ENCODE data around the gene FAM171A1. TPM values are rescaled to one million over a fixed set of nuclear protein-coding genes. Genes with fewer than 3 reads are reported as not detected.

Gene FAM171A1
- total and polyA plus RNA-seq, 2 of the 13 experiments (the other 11 are each of a cell fraction or from before 2014, with no cell fraction given): 21.5 to 34.7 TPM

- TF ChIP-seq ZNF609 (CRISPR knock-in tag; IDR thresholded peaks at IDR 0.05; ENCODE audit: borderline replicate concordance) (peak; percentile 71; the same call in 1 of the 2 replicates), ZNF329 (CRISPR knock-in tag; IDR thresholded peaks at IDR 0.05; ENCODE audit: low read depth) (no peak), FOXJ3 (CRISPR knock-in tag; IDR thresholded peaks at IDR 0.05; ENCODE audit: borderline replicate concordance) (peak; percentile 93; the same call in 1 of the 2 replicates), ZBTB21 (CRISPR knock-in tag; IDR thresholded peaks at IDR 0.05) (peak; percentile 93), ZNF737 (CRISPR knock-in tag; IDR thresholded peaks at IDR 0.05; ENCODE audit: borderline replicate concordance) (no peak), GABPB1 (CRISPR knock-in tag; IDR thresholded peaks at IDR 0.05) (no peak; the same call in 1 of the 2 replicates), TAF15 (IDR thresholded peaks at IDR 0.05; ENCODE audit: low read depth, low read length, poor library complexity, severe bottlenecking) (no peak), ZNF264 (CRISPR knock-in tag; IDR thresholded peaks at IDR 0.05) (peak; percentile 78; the same call in 1 of the 2 replicates), SMYD3 (CRISPR knock-in tag; IDR thresholded peaks at IDR 0.05) (0 out of 2 replicates have a peak, but pooled peaks have one; percentile 41), ZNF546 (CRISPR knock-in tag; conservative IDR thresholded peaks at IDR 0.05) (no peak), HDAC1 (CRISPR knock-in tag; IDR thresholded peaks at IDR 0.05) (peak; percentile 73), SOX13 (IDR thresholded peaks at IDR 0.05) (peak; percentile 97), SOX13 (CRISPR knock-in tag; conservative IDR thresholded peaks at IDR 0.05 in 1 of 2, IDR thresholded peaks at IDR 0.05 in 1 of 2) (peak in 1 of 2 experiments; percentile 100; a peak in 2 of 4 replicates), ZNF792 (CRISPR knock-in tag; IDR thresholded peaks at IDR 0.05) (peak; percentile 72; the same call in 1 of the 2 replicates), ELF4 (CRISPR knock-in tag; IDR thresholded peaks at IDR 0.05; ENCODE audit: borderline replicate concordance) (peak; percentile 26; the same call in 1 of the 2 replicates), ELF3 (CRISPR knock-in tag; IDR thresholded peaks at IDR 0.05) (peak; percentile 94)
- TF ChIP-seq, protein P1, sequence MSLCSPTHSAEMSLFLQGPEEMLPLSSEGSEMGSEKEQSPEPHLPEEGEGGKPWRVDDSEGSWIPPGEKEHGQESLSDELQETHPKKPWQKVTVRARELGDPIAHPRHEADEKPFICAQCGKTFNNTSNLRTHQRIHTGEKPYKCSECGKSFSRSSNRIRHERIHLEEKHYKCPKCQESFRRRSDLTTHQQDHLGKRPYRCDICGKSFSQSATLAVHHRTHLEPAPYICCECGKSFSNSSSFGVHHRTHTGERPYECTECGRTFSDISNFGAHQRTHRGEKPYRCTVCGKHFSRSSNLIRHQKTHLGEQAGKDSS (CRISPR knock-in tag; IDR thresholded peaks at IDR 0.05; ENCODE audit: borderline replicate concordance, low read depth): 0 out of 2 replicates have a peak, but pooled peaks have one; percentile 67
- TF ChIP-seq, protein P2, sequence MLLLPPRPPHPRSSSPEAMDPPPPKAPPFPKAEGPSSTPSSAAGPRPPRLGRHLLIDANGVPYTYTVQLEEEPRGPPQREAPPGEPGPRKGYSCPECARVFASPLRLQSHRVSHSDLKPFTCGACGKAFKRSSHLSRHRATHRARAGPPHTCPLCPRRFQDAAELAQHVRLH (CRISPR knock-in tag; IDR thresholded peaks at IDR 0.05; ENCODE audit: borderline replicate concordance, low read depth): peak; percentile 51; the same call in 1 of the 2 replicates
- TF ChIP-seq, protein P3, sequence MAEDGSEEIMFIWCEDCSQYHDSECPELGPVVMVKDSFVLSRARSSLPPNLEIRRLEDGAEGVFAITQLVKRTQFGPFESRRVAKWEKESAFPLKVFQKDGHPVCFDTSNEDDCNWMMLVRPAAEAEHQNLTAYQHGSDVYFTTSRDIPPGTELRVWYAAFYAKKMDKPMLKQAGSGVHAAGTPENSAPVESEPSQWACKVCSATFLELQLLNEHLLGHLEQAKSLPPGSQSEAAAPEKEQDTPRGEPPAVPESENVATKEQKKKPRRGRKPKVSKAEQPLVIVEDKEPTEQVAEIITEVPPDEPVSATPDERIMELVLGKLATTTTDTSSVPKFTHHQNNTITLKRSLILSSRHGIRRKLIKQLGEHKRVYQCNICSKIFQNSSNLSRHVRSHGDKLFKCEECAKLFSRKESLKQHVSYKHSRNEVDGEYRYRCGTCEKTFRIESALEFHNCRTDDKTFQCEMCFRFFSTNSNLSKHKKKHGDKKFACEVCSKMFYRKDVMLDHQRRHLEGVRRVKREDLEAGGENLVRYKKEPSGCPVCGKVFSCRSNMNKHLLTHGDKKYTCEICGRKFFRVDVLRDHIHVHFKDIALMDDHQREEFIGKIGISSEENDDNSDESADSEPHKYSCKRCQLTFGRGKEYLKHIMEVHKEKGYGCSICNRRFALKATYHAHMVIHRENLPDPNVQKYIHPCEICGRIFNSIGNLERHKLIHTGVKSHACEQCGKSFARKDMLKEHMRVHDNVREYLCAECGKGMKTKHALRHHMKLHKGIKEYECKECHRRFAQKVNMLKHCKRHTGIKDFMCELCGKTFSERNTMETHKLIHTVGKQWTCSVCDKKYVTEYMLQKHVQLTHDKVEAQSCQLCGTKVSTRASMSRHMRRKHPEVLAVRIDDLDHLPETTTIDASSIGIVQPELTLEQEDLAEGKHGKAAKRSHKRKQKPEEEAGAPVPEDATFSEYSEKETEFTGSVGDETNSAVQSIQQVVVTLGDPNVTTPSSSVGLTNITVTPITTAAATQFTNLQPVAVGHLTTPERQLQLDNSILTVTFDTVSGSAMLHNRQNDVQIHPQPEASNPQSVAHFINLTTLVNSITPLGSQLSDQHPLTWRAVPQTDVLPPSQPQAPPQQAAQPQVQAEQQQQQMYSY (CRISPR knock-in tag; IDR thresholded peaks at IDR 0.05): no peak
- TF ChIP-seq, protein P4, sequence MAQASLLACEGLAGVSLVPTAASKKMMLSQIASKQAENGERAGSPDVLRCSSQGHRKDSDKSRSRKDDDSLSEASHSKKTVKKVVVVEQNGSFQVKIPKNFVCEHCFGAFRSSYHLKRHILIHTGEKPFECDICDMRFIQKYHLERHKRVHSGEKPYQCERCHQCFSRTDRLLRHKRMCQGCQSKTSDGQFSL (CRISPR knock-in tag; IDR thresholded peaks at IDR 0.05): no peak
Measured at GRCh38 chr10:15344876-15345285, 26.2 kb downstream of the FAM171A1 start (continued).
